ENCODE measurements around the gene ING1. TPM values are rescaled to one million over a fixed set of nuclear protein-coding genes. Genes with fewer than 3 reads are reported as not detected.
"Not testable (repeated sequence)": the region's sequence is repeated elsewhere in the genome, so short reads cannot be mapped to it uniquely, and the experiment has no call there.

The ING1 gene
- 1 to 10 TPM; 7.0 to 9.5 TPM for total RNA-seq
- long read RNA-seq, donor 1, full-length matches to known transcripts, result 6 of 7 reads
- long read RNA-seq, donor 1, partial matches to known transcripts, result 0 of 7 reads
- long read RNA-seq, donor 1, other reads (novel, unspliced or antisense), result 1 of 7 reads
- long read RNA-seq, donor 2, full-length matches to known transcripts, result 13 of 16 reads
- long read RNA-seq, donor 2, partial matches to known transcripts, result 0 of 16 reads
- long read RNA-seq, donor 2, other reads (novel, unspliced or antisense), result 3 of 16 reads

DNA sequence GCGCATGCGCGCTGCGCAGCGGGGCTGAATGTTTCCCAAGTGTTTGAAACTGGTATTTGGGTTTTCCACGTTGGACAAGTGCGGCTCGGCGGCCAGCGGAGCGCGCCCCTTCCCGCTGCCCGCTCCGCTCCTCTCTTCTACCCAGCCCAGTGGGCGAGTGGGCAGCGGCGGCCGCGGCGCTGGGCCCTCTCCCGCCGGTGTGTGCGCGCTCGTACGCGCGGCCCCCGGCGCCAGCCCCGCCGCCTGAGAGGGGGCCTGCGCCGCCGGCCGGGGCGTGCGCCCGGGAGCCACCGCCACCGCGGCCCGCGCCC lies at the start of gene ING1:
Gene ING1 (plus strand): TSS at position 59 of the 311 bp plus-strand sequence. CDS start 450 bp downstream, outside the sequence.
- DNase-seq (ENCODE audit: low spot score), result no peak

GRCh38 chr13:110664041-110664440 lies 49.5 kb upstream of the ING1 start:
- intact Hi-C loops (cut with DNase I), result no loop called here
- DNase-seq (ENCODE audit: low spot score), result no peak

More for the DNA sequence above, at the start of gene ING1:
- intact Hi-C loops (cut with DNase I), result loop anchor here in 1 of 2 donors (10.0 kb wide), 2 partner anchors 101 to 201 kb away; partner anchors contain the start of gene ANKRD10

DNA sequence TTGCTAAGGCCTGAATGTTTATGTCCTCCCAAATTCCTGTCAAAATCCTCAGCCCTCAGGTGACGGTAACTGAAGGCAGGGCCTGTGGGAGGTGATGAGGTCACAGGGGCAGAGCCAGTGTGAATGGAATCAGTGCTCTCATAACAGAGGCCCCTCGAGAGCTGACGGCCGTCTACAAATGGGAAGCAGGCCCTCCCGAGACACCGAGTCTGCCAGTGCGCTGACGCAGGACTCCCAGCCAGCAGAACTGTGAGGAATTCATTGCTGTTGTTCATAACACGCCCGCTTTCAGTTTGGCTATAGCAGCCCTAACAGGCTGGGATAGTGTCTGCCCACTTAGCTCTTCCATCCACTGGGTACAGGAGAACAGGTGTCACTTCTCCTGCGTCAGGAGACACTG lies 48.8 kb upstream of the ING1 start:
- intact Hi-C loops (cut with DNase I), result no loop called here
- no peak for DNase-seq (ENCODE audit: low spot score)

- intact Hi-C loops (cut with DNase I), result no loop called here
Observed at GRCh38 chr13:110665491-110666254, 47.8 kb upstream of the ING1 start.

GRCh38 chr13:110666255-110666533 lies 47.3 kb upstream of the ING1 start:
- no peak for DNase-seq (ENCODE audit: low spot score)
- intact Hi-C loops (cut with DNase I), result no loop called here

More at GRCh38 chr13:110665491-110666254, 47.8 kb upstream of the ING1 start:
- DNase-seq (ENCODE audit: low spot score), result no peak

DNA sequence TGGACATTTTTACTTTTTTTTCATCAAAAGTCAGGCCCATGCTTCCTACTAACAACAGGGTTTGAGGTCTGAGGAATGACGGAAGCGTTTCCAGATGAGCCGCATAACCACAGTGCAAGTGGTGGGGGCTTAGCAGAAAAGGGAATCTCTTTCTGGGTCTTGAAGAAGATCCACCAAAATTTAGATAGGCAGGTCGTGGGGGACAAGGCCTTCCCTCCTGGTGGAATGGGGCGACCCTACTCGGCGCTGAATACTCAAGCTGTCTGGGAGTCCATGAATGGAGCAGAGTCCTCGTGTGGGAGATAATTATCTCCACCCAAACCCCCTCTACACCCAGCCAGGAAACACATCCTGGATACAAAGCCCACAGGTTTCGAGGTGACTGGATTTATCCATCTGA lies 44.5 kb upstream of the ING1 start:
- intact Hi-C loops (cut with DNase I), result no loop called here
- DNase-seq (ENCODE audit: low spot score), result no peak

DNA sequence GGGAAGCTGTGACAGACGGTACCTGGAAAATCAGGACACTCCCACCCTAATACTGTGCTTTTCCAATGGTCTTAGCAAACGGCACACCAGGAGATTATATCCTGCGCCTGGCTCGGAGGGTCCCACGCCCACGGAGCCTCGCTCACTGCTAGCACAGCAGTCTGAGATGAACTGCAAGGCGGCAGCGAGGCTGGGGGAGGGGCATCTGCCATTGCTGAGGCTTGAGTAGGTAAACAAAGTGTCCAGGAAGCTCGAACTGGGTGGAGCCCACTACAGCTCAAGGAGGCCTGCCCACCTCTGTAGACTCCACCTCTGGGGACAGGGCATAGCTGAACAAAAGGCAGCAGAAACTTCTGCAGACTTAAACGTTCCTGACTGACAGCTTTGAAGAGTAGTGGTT lies 43.7 kb upstream of the ING1 start:
- intact Hi-C loops (cut with DNase I); DNase-seq (ENCODE audit: low spot score): not testable (repeated sequence)

DNA sequence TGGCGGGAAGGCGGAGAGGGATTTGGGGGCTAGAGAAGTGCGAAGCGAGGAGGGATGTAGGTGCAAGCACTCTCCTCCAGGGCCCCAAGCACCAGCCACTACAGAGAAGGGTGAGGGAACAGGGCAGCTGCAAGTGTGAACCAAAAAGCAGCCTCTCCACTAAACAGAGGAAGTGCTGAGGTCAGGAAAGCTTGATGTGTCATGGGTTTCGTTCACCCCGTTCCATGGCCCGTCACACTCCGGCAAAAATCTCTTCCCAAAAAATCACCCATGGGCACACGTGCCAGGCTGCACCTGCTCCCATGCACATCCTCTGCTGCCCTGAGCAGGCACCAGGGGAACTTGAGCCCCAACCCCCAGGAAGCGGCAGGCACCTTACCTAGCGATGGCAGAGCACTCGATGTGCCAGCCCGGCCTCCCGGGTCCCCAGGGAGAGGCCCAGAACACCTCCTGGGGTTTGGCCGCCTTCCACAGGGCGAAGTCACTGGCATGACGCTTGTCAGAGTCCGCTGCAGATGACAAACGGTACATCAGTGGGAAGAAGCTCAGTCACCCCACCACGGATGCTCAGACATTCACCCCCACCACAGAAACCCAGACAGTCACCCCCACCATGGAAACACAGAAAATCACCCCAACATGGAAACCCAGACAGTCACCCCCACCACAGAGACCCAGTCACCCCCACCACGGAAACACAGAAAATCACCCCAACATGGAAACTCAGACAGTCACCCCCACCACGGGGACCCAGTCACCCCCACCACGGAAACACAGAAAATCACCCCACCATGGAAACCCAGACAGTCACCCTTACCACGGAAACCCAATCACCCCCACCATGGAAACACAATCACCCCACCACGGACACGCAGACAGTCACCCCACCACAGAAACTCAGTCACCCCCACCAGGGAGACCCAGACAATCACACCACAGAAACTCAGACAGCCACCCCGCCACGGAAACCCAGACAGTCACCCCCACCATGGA lies 36.6 kb upstream of the ING1 start:
- DNase-seq (ENCODE audit: low spot score), result no peak
- intact Hi-C loops (cut with DNase I), result no loop called here

DNA sequence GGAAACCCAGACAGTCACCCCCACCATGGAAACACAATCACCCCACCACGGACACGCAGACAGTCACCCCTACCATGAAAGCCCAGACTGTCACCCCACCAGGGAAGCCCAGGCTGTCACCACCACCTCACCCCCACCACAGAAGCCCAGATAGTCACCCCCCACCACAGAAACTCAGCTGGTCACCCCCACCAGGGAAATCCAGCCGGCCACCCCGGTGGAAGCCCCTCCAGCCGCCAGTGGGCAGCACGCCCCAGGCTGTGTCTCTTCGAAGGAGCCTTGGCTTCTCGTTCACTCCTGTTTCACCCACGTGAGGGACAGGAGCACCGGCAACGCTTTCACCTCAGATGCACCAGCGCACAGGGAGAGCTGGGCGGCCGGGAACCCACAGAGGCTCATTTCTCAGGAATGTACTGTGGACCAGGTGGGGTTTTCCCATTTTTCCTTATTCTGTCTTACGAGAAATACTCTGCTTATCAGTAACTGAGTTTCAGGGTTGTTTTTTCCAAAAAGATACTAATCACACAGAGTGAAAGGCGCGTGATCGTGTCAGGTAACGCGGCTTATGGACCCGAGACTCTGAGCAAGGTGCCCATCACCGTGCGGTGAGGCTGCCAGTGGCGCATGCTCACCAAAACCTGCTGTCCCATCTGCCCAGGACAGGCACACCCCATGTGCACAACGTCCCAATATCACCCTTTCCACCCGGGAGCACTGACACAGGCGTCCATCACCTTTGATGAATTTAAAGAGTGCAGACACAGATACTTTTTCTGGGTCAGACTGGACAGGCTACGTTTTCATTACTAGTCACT lies 35.6 kb upstream of the ING1 start:
- intact Hi-C loops (cut with DNase I), result no loop called here

GRCh38 chr13:110680852-110681251 lies 32.6 kb upstream of the ING1 start:
- intact Hi-C loops (cut with DNase I), result no loop called here
- DNase-seq (ENCODE audit: low spot score), result no peak

More for the DNA sequence above, 35.6 kb upstream of the ING1 start:
- no peak for DNase-seq (ENCODE audit: low spot score)

GRCh38 chr13:110681868-110682550 lies 31.5 kb upstream of the ING1 start:
- DNase-seq (ENCODE audit: low spot score), result no peak
- intact Hi-C loops (cut with DNase I), result no loop called here

DNA sequence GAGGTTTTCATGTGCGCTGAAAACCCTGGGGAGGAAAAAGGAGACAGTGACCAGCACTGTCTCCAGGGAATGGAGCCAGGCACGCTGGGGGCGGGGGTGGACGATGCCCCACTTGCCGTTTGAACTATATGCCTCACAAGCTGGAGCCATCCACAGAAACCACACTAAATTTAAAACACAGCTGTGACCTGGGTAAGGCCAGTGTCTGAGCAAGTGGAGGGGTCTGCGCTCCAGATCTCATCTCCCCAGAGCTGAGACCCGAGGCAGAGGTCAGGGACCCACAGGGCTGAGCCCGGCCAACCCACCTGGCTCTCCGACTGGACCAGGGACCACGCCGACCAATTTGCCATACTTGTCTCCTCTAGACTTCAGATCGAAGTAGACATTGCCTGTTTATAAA lies 30.8 kb upstream of the ING1 start:
- DNase-seq (ENCODE audit: low spot score), result no peak
- intact Hi-C loops (cut with DNase I), result no loop called here

GRCh38 chr13:110683203-110683883 lies 30.2 kb upstream of the ING1 start:
- intact Hi-C loops (cut with DNase I), result no loop called here
- no peak for DNase-seq (ENCODE audit: low spot score)

DNA sequence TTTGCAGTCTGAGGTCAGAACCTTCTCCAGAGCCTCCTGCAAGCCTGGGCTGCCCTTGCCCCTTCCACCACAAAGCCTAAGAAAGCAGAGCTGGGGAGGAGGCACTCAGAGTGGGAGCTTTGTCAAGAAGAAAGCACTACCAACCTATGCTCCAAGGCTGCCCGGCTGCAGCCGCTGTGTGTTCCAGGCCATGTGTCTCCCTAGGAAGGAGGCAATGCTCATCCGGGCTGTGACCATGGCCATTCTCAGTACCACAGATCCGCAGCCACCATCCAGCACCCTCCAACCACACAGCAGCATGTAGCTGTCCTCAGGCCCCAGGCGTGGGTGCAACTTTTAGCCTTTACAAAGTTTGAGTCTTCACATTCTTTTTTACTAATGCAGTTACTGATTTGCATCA lies 29.6 kb upstream of the ING1 start:
- intact Hi-C loops (cut with DNase I), result no loop called here

DNA sequence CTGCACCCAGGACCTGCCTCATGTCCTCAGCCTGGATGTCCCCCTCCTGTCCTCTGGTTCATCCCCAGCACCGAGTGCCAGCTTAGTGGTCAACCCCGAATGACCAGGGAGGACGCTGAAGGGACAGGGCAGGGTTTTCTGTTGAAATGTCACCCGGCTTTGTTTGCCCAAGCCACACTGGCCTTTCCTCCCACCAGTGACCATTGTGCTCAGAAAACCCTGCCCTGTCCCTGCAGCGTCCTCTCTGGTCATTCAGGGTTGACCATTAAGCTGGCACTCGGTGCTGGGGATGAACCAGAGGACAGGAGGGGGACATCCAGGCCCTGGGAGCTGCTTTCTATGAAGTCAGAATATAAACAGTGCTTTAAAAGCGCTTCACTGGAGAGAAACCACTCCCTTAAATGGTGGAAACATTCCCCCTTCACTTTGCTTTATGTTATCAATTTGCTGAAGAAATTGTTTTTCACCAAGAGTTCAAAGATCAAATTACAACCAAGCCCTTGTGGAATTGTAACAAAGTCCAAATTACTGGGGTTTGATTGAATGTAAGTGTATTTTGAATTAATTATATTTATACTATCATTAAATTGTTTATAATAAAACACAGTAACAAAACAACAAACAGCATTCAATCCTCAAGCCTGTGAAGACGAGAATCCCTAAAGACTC lies 29.0 kb upstream of the ING1 start:
- intact Hi-C loops (cut with DNase I), result no loop called here
- no peak for DNase-seq (ENCODE audit: low spot score)

More for the DNA sequence above, 29.6 kb upstream of the ING1 start:
- DNase-seq (ENCODE audit: low spot score), result no peak

DNA sequence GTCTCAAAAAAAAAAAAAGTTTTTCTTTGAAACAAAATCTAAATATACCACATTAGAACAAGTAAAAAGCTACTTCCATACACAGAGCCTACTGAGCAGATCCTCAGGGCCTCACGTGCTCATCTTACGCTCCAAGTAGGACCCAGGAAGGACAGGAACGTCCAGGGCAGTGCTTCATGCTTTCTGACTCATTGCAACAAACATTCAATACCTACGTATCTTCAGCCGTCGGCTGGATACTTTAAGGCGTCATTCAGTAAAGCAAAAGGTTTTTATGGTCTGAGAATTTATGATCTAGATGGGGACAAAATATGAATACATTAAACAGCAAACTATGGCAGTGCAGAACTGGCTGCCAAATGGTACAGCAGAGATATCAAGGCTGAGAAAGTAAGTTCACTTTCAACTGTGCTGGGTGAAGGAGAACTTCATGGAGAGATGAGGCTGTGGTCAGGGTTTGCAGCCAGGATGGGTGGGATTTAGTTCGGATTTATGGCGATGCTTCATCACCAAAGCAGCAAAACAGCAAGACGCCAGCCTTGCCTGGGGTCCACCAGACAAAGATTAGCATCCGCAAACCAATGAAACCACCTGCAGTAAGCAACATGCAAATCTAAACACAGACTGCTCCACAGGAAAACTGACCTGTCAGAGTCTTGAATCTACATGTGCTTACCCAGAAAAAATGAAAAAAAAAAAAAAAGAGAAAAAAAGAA lies 28.0 kb upstream of the ING1 start:
- no peak for DNase-seq (ENCODE audit: low spot score)
- intact Hi-C loops (cut with DNase I), result no loop called here

- intact Hi-C loops (cut with DNase I), result no loop called here
Observed at GRCh38 chr13:110687736-110688135, 25.8 kb upstream of the ING1 start.

More at GRCh38 chr13:110687736-110688135, 25.8 kb upstream of the ING1 start:
- DNase-seq (ENCODE audit: low spot score), result no peak

Data from posterior vena cava (tissue), 2 donors.